GM19438 (cell line): ENCODE data around the gene CD9.

ENCODE experiments used
- ATAC-seq: cut with Tn5 transposase; IDR thresholded peaks from one replicate; pipeline ENCODE4 v1.9.1; 2021; ENCODE audit warnings: low read depth; ENCODE audit not compliant: unreplicated experiment

The CD9 gene

GRCh38 chr12:6272300-6273204 lies 72.4 kb downstream of the CD9 start:
- no peak for ATAC-seq

- no peak for ATAC-seq
These were observed 73.0 kb downstream of the CD9 start for GRCh38 chr12:6273205-6273540.

GRCh38 chr12:6273541-6274230 lies 73.5 kb downstream of the CD9 start:
- ATAC-seq: no peak

- ATAC-seq: no peak
These were observed 74.3 kb downstream of the CD9 start for GRCh38 chr12:6274231-6275221.

- no peak for ATAC-seq
These were observed 76.0 kb downstream of the CD9 start for GRCh38 chr12:6275928-6276887.

GRCh38 chr12:6276956-6277620 lies 76.9 kb downstream of the CD9 start:
- ATAC-seq: no peak

- peak; percentile 46 for ATAC-seq
These were observed 77.8 kb downstream of the CD9 start for GRCh38 chr12:6277982-6278438.

GRCh38 chr12:6278439-6279255 lies 78.4 kb downstream of the CD9 start:
- ATAC-seq: peak; percentile 56

- ATAC-seq: no peak
These were observed 79.0 kb downstream of the CD9 start for GRCh38 chr12:6279256-6279628.

- no peak for ATAC-seq
These were observed 79.4 kb downstream of the CD9 start for GRCh38 chr12:6279631-6280030.

- no peak for ATAC-seq
These were observed 79.9 kb downstream of the CD9 start for GRCh38 chr12:6280053-6280469.

- no peak for ATAC-seq
These were observed 80.5 kb downstream of the CD9 start for GRCh38 chr12:6280672-6281071.

- ATAC-seq: no peak
These were observed 81.0 kb downstream of the CD9 start for GRCh38 chr12:6281081-6281809.

GRCh38 chr12:6282453-6282840 lies 82.2 kb downstream of the CD9 start:
- no peak for ATAC-seq

GRCh38 chr12:6284273-6284672 lies 84.1 kb downstream of the CD9 start:
- ATAC-seq: no peak

- ATAC-seq: no peak
These were observed 84.9 kb downstream of the CD9 start for GRCh38 chr12:6285063-6285477.

- ATAC-seq: no peak
These were observed 85.5 kb downstream of the CD9 start for GRCh38 chr12:6285532-6286306.
